Ishikawa (cell line): Measurements from ENCODE around the gene CUL5.
A peak's percentile ranks its signal among the peaks of the same experiment; 100 is the strongest.

ENCODE experiments used
- CEBPB ChIP-seq: IDR thresholded peaks from 2 replicates; pipeline ENCODE4 v1.6.1; 2012
- CREB1 ChIP-seq: IDR thresholded peaks from 2 replicates; pipeline ENCODE4 v1.6.1; 2012; ENCODE audit warnings: low read depth
- EGR1 ChIP-seq: IDR thresholded peaks from 2 replicates; pipeline ENCODE4 v1.6.1; 2012
- EP300 ChIP-seq: IDR thresholded peaks from 2 replicates; pipeline ENCODE4 v1.6.1; 2012; ENCODE audit warnings: borderline replicate concordance
- FOXM1 ChIP-seq: IDR thresholded peaks from 2 replicates; pipeline ENCODE4 v1.6.1; 2012; ENCODE audit warnings: low read depth, borderline replicate concordance
- NFIC ChIP-seq: IDR thresholded peaks from 2 replicates; pipeline ENCODE4 v1.6.1; 2012
- RAD21 ChIP-seq: IDR thresholded peaks from 2 replicates; pipeline ENCODE4 v1.6.1; 2012; ENCODE audit warnings: low read depth
- TAF1 ChIP-seq: IDR thresholded peaks from 2 replicates; pipeline ENCODE4 v1.6.1; 2012; ENCODE audit warnings: low read depth, mild to moderate bottlenecking
- TCF12 ChIP-seq: IDR thresholded peaks from 2 replicates; pipeline ENCODE4 v1.6.1; 2012; ENCODE audit warnings: low read depth
- TEAD4 ChIP-seq: IDR thresholded peaks from 2 replicates; pipeline ENCODE4 v1.6.1; 2012
- YY1 ChIP-seq: IDR thresholded peaks from 2 replicates; pipeline ENCODE4 v1.6.1; 2012; ENCODE audit warnings: low read depth
- ZBTB7A ChIP-seq: IDR thresholded peaks from 2 replicates; pipeline ENCODE4 v1.6.1; 2012; ENCODE audit warnings: low read depth
- TF ChIP-seq, protein P1 (sequence below): IDR thresholded peaks from 2 replicates; pipeline ENCODE4 v1.6.1; 2012
- TF ChIP-seq, protein P2 (sequence below): IDR thresholded peaks from 2 replicates; pipeline ENCODE4 v1.6.1; 2012; ENCODE audit warnings: low read depth, mild to moderate bottlenecking
- TF ChIP-seq, protein P3 (sequence below): IDR thresholded peaks from 2 replicates; pipeline ENCODE4 v1.6.1; 2012

Gene CUL5

DNA sequence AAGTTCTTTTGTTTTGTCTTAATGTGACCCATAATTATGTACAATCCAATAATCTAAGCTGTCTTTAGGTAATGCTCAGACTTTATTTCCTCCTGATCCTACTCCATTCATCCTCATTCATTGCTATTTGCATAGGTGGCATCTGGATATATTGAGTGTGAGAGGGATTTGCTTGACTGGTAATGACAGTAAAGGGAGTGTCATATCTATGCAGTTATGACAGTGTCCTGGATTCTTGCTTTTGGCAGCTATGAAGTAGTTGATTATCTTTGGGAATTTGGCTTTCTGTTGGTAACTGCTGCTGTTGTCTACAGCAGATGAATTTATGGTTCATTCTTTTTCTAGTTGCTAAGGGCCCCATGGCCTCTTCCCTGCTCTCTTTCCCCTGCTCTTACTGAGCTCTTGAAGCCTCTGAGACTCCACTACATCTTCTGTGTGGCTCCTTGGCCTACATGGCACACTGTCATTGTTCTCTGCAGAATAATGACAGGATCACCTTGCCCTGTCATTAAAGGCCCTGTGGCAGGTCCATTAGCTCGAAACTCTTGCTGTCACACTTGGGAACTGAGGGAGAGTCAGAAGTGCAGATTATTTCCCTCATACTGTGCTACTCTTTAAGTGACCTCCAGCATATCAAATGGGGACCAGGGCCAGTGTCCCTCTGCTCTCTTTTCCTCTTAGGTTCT lies 92.5 kb downstream of the CUL5 start:
- TF ChIP-seq TEAD4: no peak
- TF ChIP-seq CREB1: no peak

DNA sequence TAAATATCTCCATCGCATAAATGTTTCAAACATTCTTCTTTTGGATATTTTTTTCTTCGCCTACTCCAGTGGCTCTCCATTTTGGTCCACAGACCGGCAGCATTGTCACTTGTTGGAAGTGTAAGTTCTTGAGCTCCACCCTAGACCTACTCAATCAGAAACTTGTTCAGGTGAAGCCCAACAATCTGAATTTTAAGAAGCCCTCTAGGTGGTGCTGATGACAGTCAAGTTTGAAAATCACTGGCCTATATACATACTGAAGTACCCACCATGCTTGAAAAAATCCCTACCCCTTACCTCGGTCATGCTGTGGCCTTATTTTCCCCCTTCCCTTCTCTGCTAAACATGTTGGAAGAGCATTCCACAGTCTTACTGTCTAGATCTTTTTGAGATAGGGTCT lies 102.4 kb downstream of the CUL5 start:
- TF ChIP-seq, protein P1, sequence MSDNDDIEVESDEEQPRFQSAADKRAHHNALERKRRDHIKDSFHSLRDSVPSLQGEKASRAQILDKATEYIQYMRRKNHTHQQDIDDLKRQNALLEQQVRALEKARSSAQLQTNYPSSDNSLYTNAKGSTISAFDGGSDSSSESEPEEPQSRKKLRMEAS: no peak
- TF ChIP-seq, protein P2, sequence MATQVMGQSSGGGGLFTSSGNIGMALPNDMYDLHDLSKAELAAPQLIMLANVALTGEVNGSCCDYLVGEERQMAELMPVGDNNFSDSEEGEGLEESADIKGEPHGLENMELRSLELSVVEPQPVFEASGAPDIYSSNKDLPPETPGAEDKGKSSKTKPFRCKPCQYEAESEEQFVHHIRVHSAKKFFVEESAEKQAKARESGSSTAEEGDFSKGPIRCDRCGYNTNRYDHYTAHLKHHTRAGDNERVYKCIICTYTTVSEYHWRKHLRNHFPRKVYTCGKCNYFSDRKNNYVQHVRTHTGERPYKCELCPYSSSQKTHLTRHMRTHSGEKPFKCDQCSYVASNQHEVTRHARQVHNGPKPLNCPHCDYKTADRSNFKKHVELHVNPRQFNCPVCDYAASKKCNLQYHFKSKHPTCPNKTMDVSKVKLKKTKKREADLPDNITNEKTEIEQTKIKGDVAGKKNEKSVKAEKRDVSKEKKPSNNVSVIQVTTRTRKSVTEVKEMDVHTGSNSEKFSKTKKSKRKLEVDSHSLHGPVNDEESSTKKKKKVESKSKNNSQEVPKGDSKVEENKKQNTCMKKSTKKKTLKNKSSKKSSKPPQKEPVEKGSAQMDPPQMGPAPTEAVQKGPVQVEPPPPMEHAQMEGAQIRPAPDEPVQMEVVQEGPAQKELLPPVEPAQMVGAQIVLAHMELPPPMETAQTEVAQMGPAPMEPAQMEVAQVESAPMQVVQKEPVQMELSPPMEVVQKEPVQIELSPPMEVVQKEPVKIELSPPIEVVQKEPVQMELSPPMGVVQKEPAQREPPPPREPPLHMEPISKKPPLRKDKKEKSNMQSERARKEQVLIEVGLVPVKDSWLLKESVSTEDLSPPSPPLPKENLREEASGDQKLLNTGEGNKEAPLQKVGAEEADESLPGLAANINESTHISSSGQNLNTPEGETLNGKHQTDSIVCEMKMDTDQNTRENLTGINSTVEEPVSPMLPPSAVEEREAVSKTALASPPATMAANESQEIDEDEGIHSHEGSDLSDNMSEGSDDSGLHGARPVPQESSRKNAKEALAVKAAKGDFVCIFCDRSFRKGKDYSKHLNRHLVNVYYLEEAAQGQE: no peak
- TF ChIP-seq RAD21: no peak
- TF ChIP-seq, protein P3, sequence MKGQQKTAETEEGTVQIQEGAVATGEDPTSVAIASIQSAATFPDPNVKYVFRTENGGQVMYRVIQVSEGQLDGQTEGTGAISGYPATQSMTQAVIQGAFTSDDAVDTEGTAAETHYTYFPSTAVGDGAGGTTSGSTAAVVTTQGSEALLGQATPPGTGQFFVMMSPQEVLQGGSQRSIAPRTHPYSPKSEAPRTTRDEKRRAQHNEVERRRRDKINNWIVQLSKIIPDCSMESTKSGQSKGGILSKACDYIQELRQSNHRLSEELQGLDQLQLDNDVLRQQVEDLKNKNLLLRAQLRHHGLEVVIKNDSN: no peak
- no peak for TF ChIP-seq TEAD4
- TF ChIP-seq NFIC: no peak
- TF ChIP-seq CREB1: no peak
- no peak for TF ChIP-seq TAF1
- TF ChIP-seq CEBPB: no peak
- no peak for TF ChIP-seq YY1
- TF ChIP-seq ZBTB7A: no peak
- no peak for TF ChIP-seq FOXM1
- TF ChIP-seq EGR1: no peak
- no peak for TF ChIP-seq TCF12
- no peak for TF ChIP-seq EP300

DNA sequence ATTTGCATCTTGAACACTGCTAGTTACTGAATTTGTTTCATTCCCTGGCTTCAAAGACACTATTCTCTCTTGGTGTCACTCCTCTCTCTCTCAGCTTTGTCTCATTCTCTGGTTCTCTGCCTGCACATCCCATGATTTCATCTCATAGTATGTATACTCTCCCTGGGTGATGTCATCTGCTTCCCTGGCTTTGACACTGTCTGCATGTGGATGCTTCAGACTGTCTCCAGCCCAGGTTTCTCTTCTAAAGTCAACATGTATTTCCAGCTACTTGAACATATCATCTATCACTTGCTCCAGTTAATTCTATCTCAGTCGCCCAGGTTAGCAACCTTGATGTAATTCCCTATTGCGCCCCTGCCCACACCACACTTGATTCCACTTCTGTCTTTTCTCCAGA lies 103.4 kb downstream of the CUL5 start:
- TF ChIP-seq TEAD4 (no peak), TCF12 (no peak), EP300 (no peak), ZBTB7A (no peak)
- TF ChIP-seq, protein P3: no peak

DNA sequence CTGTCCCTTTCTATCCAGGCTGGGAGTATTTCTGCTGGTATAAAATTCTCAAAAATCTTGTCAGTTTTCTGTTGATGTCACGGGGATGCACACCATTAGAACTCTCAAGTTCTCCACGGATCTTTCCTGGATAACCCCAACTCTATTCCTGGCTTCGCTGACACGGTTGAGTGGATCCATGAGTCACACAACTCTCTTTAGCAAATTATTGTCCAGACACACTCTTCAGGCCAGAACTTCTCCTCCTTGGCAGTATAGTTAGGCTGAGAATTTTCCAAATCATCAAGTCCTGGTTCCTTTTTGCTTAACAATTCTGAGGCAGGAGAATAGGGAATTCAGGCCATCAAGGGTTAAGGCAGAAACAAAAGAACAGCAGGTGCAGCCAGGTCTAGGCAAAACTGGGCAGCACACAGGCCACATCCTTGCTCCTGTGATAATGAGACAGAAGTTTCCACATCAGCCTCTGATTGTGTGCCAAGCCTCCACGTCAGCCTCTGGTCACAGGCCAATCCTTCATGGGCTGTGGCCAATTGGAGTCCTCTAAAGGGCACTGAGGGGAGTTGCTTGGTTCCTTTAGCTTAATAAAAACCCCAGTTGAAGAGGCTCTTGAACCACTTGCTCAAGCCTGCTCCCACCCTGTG lies 106.9 kb downstream of the CUL5 start:
- TF ChIP-seq TAF1 (no peak; the same call in 1 of the 2 replicates), RAD21 (peak; percentile 12; the same call in 1 of the 2 replicates), CEBPB (peak; percentile 75), EP300 (peak; percentile 75), NFIC (peak; percentile 96), TEAD4 (peak; percentile 47), FOXM1 (peak; percentile 53; the same call in 1 of the 2 replicates), ZBTB7A (no peak), YY1 (no peak), TCF12 (peak; percentile 76), CREB1 (peak; percentile 50)
- TF ChIP-seq, protein P3: peak; percentile 26; the same call in 1 of the 2 replicates
- TF ChIP-seq, protein P2: no peak
- TF ChIP-seq, protein P1: peak; percentile 52; the same call in 1 of the 2 replicates

DNA sequence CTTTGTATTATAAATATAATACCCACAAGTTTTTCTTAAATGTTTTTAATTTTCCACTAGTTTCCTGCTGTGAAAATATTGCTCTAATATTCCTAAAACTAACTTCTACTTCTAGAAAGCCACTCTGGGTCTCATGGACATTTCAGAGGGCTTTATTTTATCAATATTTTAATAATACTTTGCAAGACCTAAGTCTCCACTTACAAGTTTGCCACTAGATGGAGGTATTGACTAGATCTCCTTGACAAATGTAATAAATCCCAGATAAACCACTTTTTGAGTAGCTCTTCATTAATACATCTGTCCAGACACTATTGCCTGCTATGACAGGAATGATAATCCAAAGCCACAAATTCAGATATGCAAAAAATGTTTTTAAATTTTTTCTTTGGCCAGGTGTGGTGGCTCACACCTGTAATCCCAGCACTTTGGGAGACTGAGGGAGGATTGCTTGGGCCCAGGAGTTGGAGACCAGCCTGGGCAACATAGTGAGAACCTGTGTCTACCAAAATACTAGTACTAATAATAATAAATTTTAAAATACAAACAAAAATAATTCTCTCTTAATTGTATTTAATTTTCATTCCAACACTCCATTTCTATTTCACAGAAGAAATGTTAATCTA lies 109.2 kb downstream of the CUL5 start:
- TF ChIP-seq RAD21 (peak; percentile 57), CREB1 (no peak)
